ENCODE measurements around the gene VPS11.

- TF ChIP-seq POLR2A (IDR thresholded peaks at IDR 0.05): no peak
- no peak for TF ChIP-seq EP300 (IDR thresholded peaks at IDR 0.05)
Measured at GRCh38 chr11:119077839-119078238, 10.2 kb downstream of the VPS11 start.
